NT2/D1 (cell line): ENCODE results near the gene FIG4.

Source experiments
- SUZ12 ChIP-seq: IDR thresholded peaks from 2 replicates; pipeline ENCODE4 v1.6.1; 2011; ENCODE audit not compliant: insufficient read length, insufficient read depth; ENCODE audit errors: extremely low read depth
- YY1 ChIP-seq: IDR thresholded peaks from 2 replicates; pipeline ENCODE4 v1.6.1; 2011; ENCODE audit not compliant: insufficient read length, insufficient read depth
- ZNF274 ChIP-seq: IDR thresholded peaks from 2 replicates; pipeline ENCODE4 v1.6.1; 2011; ENCODE audit warnings: mild to moderate bottlenecking, low read depth, low read length

GRCh38 chr6:109770047-109770446 is 79.0 kb downstream of the FIG4 start:
- TF ChIP-seq SUZ12 (no peak), YY1 (no peak), ZNF274 (no peak)
